ENCODE data around the gene PDK2. TPM values are rescaled to one million over a fixed set of nuclear protein-coding genes. Genes with fewer than 3 reads are reported as not detected.

The PDK2 gene
- total RNA-seq, 1 experiment from 2014 or later = 9.9 TPM

- Mint-ChIP-seq H3K27ac (ENCODE audit: low read depth, unreplicated experiment) (no peak overlapping the region), H3K4me3 (ENCODE audit: unreplicated experiment) (no peak overlapping the region), H3K4me1 (ENCODE audit: insufficient read depth, unreplicated experiment) (peaks cover 6% of the 10 kb centered on the region), H3K27me3 (ENCODE audit: insufficient read depth, unreplicated experiment) (no peaks in the 10 kb centered on the region), H3K9me3 (ENCODE audit: unreplicated experiment) (no peaks in the 10 kb centered on the region), H3K36me3 (ENCODE audit: insufficient read depth, unreplicated experiment) (peaks cover 28% of the 10 kb centered on the region)
- ChIA-PET POLR2A (interaction anchor here (1.1 to 1.2 kb wide), 2 partner anchors 8 to 40 kb away, joined by 3 to 4 read pairs; no protein-coding TSS in a partner anchor), CTCF (interaction anchor here (1.0 to 1.1 kb wide), 2 partner anchors 15 to 61 kb away, joined by 3 to 5 read pairs; no protein-coding TSS in a partner anchor)
- peak; percentile 39 for DNase-seq (ENCODE audit: unreplicated experiment)
- TF ChIP-seq, protein P1, sequence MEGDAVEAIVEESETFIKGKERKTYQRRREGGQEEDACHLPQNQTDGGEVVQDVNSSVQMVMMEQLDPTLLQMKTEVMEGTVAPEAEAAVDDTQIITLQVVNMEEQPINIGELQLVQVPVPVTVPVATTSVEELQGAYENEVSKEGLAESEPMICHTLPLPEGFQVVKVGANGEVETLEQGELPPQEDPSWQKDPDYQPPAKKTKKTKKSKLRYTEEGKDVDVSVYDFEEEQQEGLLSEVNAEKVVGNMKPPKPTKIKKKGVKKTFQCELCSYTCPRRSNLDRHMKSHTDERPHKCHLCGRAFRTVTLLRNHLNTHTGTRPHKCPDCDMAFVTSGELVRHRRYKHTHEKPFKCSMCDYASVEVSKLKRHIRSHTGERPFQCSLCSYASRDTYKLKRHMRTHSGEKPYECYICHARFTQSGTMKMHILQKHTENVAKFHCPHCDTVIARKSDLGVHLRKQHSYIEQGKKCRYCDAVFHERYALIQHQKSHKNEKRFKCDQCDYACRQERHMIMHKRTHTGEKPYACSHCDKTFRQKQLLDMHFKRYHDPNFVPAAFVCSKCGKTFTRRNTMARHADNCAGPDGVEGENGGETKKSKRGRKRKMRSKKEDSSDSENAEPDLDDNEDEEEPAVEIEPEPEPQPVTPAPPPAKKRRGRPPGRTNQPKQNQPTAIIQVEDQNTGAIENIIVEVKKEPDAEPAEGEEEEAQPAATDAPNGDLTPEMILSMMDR (IDR thresholded peaks at IDR 0.05; ENCODE audit: unreplicated experiment) = no peak
- no TSS peak for BruUV-seq (replicated peaks)
- intact Hi-C loops (cut with micrococcal nuclease) = no loop called here
These were observed 5.3 kb downstream of the PDK2 start for GRCh38 chr17:50100480-50100883.

GRCh38 chr17:50100921-50101345 lies 5.8 kb downstream of the PDK2 start:
- CTCF ChIA-PET = interaction anchor here (1.0 to 1.1 kb wide), 2 partner anchors 14 to 61 kb away, joined by 3 to 5 read pairs; no protein-coding TSS in a partner anchor
- no peak for DNase-seq (ENCODE audit: unreplicated experiment)
- Mint-ChIP-seq H3K27ac (ENCODE audit: low read depth, unreplicated experiment) (no peak overlapping the region), H3K4me3 (ENCODE audit: unreplicated experiment) (no peak overlapping the region), H3K27me3 (ENCODE audit: insufficient read depth, unreplicated experiment) (no peaks in the 10 kb centered on the region), H3K9me3 (ENCODE audit: unreplicated experiment) (no peaks in the 10 kb centered on the region), H3K36me3 (ENCODE audit: insufficient read depth, unreplicated experiment) (peaks cover 29% of the 10 kb centered on the region), H3K4me1 (ENCODE audit: insufficient read depth, unreplicated experiment) (peaks cover 2% of the 10 kb centered on the region)
- TF ChIP-seq, protein P1 (IDR thresholded peaks at IDR 0.05; ENCODE audit: unreplicated experiment) = no peak
- POLR2A ChIA-PET = interaction anchor here (1.1 to 1.2 kb wide), 2 partner anchors 8 to 40 kb away, joined by 3 to 4 read pairs; no protein-coding TSS in a partner anchor
- intact Hi-C loops (cut with micrococcal nuclease) = no loop called here
- BruUV-seq (replicated peaks) = no TSS peak

DNA sequence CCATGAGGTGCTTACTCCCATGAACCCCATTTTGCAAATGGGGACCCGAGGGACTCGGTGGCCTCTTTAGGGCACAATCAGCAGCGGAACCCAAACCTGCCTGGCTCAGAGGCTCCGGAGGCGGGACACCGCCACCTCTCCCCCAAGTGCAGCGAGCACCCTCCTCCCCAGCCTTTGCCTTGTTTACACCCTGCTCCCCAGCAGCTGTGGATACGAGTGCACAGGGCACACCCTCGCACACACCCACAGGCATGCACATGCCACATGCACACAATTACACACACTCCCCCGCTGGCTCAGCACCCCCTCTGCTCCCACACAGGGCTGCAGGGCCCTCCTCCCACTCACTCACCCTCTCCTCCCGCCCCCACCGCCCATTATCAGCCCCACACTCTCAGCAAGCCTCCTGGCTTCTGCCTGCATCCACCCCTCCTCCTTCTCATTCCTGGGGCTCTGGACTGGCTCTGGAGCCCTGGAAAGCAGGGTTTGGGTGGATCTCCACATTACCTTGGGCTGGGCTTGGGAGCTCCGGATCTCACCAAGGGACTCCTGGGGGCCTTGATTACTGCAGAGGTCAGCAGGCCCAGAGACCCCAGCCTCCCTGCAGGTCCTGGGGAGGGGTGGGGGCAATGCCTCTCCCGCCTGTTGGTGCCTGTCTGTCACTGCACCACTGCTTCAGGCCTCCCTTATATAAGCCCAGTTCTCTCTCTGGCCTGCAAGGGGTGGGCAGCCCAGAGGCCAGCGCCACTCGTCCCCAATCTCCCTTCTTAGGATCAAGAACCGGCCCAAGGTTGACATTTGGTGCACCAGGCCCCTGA lies 6.4 kb downstream of the PDK2 start:
- Mint-ChIP-seq H3K27me3 (ENCODE audit: insufficient read depth, unreplicated experiment) (no peaks in the 10 kb centered on the region), H3K9me3 (ENCODE audit: unreplicated experiment) (no peaks in the 10 kb centered on the region), H3K27ac (ENCODE audit: low read depth, unreplicated experiment) (no peak overlapping the region), H3K4me1 (ENCODE audit: insufficient read depth, unreplicated experiment) (no peaks in the 10 kb centered on the region), H3K36me3 (ENCODE audit: insufficient read depth, unreplicated experiment) (peaks cover 29% of the 10 kb centered on the region), H3K4me3 (ENCODE audit: unreplicated experiment) (no peak overlapping the region)
- CTCF ChIA-PET = interaction anchor here (1.1 to 2.8 kb wide), 2 partner anchors 7 to 60 kb away, joined by 3 to 23 read pairs; no protein-coding TSS in a partner anchor
- TF ChIP-seq, protein P1 (IDR thresholded peaks at IDR 0.05; ENCODE audit: unreplicated experiment) = no peak
- BruUV-seq (replicated peaks) = no TSS peak
- POLR2A ChIA-PET = interaction anchor here (0.7 kb wide), 1 partner anchor 17 kb away, joined by 3 read pairs; no protein-coding TSS in a partner anchor
- intact Hi-C loops (cut with micrococcal nuclease) = no loop called here
- no peak for DNase-seq (ENCODE audit: unreplicated experiment)
